Skin of body (tissue), 2 donors: Measurements from ENCODE around the gene FREM1. TPM values are rescaled to one million over a fixed set of nuclear protein-coding genes. Genes with fewer than 3 reads are reported as not detected.

Source experiments
- DNase-seq: peaks from one replicate; lab custom pipeline; 2025; lab: John Stamatoyannopoulos, UW
- total RNA-seq: library from RNA; depleted of rRNA; stranded (reverse); fragments of >200 nt; gene quantifications from one replicate; pipeline ENCODE4 v1.2.3, GENCODE V29; 2014

The FREM1 gene
- total RNA-seq, 1 donor from 2014 or later, result 30.9 TPM

DNA sequence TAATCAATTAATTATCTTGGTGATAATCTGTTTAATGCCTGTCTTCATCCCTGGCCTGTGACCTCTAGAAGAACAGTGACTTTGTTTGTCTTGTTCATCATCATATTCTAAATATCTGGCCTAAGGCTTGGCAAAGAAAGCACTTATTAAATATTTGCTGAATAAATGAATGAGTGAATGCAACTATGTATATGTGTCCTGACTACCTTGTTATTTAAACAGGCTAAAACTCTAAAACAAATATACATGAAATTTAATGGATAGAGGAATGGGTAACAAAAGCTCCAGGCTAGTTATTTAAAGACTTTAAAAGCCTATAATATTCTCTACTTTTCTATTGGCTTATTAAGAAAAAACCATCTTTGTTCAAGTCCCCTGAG is 96.0 kb downstream of the FREM1 start:
- no peak for DNase-seq

DNA sequence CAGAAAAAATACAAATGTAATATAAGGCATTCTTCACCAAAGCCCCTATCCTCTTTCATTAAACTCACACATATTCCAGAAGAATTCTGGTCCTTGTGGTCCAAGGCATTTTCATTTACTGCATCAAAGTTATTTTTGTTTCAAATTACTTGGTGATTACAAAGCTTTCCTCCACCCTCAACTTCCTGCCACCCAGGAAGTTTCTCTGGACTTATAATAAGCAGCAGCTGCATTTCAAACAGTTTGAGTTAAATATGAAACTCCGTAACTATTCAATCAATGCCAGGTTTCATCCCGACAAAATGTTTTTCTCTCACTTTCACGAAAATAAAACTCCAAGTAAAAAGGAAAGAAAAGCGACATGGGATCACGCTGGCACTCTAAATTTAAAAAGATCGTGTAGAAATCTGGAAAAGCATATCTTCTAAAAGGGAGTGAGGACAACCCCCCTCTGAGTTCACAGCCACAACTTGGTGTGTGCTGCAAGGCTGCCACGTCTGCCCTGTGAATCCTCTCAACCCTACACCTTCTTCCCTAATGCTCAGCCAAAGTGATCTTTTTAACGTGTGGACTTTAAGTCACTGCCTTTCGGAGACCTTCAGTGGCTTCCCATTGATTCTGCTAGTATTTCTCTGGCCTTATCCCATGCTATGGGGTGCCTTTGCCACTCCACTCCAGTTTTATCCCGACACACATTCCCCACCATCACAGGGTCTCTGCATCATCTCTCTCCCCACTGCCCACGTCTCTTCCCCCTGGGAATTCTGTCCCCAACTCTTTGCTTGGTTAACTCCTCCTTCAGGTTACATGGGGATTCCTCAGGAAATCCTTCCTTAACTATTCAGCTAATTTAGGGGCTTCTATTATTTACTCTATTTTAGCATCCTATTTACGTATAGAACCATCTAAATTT is 96.6 kb downstream of the FREM1 start:
- DNase-seq, result peak; percentile 11

DNA sequence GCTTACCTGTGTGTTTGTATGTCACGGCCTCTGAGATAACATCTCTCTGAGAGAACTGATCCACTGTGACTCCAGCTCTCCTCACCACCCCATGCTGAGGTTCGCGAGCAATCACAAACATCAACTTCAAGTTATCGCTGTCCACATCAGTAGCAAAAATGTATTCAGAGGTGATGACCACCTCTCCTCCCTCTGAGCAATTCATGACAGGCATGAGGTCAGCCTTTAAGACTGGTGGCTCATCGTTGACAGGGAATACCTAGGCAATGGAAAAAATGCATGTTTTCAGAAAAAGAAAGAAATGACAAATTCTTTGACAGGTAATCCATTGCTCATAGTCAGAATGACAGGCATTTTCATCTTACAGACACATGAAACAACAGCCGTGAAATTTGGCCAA is 97.4 kb downstream of the FREM1 start:
- no peak for DNase-seq

DNA sequence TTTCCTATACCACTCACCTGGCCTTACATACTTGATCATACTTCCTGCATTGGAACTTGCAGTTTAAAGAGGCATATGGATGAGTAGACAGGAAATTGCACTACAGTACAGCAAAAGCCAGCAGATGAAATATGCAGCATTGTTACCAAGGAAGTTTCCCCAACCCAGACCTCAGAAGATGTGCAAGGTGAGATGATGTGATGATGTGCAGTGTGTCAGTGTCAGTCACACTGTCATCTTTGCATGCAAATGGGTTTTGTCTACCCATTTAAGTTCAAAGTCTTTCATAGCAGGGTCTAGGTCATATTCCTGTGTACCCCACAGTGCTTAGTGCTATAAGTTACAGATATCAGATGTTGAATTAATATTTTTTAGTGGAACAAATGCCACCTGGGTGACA is 98.4 kb downstream of the FREM1 start:
- DNase-seq, result no peak

DNA sequence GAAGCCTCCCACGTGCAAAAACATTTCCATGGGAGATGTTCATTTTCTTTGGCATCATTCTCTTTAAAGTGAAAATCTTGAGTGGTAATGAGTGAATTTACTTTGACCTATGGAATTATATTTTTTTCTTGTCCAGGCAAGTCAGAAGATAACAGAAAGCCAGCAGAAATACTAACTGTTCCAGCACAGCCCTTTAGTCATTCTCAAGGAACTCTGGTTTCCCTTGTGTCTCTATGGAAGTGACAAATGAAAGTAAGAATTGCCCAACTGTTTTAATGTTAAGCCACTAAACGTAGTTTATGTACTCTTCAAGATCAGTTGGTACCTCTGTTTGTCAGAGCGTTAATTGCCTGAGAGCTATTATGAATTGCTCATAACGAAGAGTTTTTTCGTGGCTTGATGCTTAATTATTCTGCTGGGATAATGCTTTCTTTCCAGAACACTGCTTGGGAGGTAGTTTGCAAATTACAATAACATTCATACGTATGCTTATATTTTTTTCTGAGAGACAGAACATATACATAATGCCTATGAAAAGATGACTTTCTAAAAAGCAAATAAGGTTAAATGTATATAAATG is 103.2 kb downstream of the FREM1 start:
- no peak for DNase-seq

DNA sequence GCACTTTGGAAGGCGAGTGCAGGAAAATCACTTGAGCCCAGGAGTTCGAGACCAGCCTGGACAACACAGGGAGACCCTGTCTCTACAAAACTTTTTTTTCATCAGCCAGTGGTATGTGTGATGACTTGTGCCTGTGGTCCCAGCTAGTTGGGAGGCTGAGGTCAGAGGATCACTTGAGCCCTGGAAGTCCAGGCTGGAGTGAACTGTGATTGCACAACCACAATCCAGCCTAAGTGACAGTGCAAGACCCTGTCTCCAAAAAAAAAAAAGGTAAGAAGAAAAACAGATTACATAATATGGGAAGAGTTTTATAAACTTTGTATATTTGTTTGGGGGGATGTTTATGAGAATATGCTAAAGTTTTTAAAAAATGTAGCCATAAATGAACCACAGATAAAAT is 111.2 kb downstream of the FREM1 start:
- DNase-seq, result no peak

DNA sequence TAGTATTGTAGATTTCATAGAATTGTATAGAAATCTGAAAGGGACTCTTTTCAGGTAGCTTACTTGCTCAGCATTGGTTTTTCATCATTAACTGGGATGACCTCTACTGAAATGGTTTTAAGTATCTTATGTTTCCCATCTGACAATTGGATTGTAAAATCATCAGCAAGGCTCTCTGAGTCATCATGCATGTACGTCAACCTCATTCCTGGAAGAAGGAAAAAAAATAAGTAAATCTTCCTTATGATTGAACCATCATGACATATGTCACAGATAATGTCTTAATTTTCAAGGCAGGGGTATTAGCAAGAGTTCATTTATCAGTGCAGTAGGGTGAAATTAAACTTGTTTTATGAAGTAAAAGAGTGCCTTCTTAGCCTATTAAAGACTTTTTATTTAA is 112.8 kb downstream of the FREM1 start:
- DNase-seq, result no peak

DNA sequence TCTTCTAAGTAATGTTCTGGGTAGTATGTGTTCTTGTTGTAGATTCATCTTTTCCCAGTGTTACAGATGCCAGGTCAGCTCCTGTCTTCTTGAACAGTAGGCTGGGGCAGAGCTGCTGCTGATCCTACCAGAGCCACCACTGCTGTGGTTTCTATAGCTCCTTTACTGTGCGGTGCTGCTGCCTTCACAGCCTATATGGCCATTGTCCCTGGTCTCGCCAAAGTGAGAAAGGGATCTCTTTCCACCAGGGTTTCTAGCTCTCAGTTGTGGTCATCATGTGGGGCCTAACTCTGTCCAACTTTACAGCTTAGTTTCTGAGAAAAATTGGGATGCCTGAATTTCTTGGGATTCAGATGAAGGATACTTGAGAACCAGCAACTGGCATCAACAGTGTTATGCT is 116.8 kb downstream of the FREM1 start:
- no peak for DNase-seq

DNA sequence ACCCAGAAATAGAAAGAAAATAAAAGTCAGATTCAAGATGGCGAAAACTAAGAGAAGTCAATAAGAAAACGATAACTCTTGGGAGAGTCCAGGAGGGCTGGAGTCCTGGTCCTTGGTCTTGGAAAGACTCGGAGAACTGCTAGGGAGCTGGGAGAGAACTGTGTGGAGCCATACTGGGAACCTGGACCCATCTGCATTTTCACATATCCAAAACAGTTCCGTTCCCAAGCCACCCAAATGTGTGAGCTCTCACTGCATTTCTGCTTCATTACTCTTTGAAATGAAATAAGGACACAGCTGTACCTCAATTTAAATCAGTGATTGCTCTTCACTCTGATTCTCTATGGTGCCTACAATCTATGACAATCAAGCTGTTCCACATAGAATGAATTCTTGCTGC is 119.6 kb downstream of the FREM1 start:
- DNase-seq, result no peak

DNA sequence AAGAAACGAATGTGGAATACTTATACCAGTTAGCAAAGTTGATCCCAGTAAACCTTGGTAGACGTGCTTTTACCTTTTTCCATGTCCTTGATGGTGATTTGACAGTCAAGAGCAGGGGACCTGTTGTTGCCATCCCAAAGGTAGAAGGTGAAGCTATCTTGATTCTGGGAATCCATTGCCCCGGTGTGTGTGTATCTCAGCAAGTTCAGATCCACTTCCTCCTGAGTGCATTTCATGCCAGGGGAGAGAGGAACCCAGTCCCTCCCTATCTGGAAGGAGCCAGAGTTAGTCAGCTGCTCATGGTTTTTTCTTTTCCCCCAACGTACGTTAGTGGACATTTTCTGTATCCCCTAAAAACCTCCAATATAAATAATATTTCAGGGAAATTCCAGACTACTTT is 121.4 kb downstream of the FREM1 start:
- DNase-seq, result no peak

DNA sequence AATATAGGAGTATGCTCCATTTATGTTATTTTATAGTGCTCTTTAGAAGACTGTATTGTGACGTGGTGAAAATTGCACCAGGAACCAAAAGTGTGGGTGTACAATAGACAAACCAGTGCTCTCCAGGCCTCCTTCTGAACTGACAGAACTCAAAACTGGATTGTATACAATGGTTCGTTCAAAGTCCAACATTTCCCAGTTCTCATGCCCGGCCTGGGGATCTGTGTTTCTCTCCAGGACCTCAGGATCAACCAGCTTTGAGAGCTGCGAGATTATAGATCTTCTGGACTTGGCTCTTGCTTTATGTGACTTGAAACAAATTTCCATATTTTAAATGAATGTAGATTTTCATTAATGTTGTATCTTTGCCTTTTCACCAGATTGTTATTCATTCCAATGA is 126.9 kb downstream of the FREM1 start:
- DNase-seq, result no peak

DNA sequence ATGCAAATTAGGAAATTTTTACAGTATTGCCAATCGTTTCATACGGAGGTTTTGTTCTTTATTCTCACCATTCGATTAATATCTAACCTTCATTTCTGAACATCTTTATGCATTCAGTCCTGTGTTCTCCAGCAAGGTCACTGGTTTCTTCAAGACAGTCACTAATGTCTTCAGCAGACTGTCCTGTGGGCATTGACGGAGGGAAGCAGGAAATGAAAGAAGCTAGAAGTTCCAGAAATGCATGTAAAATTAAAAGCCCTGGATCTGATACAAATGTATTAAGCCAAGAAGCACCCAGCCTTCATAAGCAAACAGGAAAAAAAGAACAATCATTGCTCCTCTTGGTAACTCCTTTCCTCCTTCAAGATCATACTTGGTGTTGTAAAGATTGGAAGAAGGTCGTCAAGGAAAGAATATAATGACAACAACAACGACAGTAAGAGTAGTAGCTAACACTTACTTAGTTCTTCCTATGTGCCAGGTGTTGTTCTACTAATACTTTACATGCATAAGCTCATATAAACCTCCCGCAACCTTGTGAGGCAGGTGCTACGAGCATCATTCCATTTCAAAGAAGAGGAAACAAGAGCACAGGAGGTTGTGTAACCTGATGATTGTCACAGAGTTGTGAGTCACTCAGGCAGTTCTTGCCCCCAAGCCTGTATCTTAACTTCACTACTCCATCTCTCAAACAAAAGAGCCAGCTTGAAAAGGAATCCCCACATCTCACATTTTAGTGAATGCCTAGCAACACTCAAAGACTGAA is 127.8 kb downstream of the FREM1 start:
- no peak for DNase-seq

DNA sequence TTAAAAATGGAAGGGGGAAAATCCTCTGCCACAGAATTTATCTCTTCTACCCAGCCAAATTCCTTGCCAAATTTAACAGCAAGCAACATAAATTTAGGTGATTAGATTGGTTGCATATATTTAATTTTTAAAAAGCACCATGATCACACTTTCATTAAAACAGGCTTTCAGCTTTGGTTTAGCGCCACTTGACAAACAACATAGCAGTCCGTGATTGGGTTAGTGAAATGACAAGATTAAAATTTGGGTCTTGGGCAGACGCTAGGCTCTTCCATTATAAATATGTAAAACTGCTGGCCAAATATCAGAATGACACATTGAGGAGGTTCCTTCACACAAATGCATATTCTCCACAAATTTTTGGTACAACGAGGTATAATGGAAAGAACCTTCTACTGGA is 129.5 kb downstream of the FREM1 start:
- DNase-seq, result no peak

DNA sequence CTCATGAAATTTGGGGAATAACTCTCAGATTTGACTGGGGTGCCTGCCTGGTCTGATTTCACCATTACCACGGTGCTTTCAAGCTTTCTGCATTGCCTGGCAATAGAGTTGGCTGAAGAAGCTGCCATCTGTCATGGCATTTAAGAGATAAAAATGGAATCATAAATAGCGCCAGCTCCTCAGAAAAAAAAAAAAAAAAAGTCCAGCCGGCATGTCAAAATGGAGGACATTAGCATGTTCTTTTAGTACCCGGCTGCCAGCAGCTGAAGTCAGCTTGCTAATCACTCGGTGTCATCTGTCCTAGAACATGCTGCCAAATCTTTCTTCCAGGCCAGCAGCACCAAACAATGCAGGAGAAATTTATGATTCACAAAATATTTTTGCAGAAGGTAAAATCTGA is 130.0 kb downstream of the FREM1 start:
- no peak for DNase-seq

DNA sequence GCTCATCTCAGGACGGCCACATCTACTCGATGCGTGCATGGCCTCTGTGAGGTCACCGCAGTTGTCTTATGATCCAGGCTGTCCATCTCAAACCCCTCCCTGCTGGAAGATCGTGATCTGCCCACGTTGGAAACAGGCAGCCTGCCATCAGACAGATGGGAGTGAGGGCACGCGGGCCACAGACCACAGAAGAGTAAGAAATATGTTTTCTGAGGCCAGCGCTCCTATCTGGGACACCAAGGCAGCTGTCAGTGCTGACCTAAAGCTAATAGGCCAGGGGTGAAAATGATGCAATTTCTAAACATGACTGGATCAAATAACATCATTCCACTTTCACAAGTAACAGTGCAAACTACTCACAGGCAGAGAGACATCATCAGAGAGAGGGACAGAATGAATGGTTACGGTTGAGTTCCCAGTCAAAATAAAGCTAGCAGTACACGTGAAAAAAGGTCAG is 130.6 kb downstream of the FREM1 start:
- DNase-seq, result no peak

DNA sequence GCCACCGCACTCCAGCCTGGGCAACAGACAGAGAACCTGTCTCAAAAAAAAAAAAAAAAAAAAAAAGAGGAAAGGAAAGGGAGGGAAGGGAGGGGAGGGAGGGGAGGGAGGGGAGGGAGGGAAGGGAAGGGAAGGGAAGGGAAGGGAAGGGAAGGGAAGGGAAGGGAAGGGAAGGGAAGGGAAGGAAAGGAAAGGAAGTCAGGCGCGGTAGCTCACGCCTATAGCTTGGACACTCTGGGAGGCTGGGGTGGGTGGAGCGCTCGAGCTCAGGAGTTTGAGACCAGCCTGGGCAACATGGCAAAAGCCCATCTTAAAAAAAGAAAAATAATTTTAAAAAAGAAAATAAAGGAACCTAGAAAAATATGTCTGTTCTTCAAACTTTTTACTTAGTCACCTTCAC is 131.7 kb downstream of the FREM1 start:
- no peak for DNase-seq

DNA sequence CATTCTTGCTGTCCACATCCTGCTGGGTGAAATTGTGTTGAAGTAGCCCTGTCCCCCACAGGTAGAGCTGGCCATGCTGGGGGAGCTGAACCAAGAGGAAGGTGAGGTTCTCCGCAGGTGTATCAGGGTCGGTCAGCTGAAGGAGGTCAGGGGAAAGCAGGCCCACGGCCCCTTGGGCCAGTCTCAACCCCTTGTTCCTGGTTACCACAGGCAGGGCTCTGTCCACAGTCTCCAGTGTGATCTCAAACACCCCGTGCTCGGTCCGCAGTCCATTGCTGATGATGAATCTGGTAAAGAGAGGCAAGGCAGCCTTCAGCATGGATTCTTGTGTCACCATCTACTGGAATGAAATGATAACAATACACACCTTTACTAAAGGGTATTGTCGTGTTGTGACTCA is 134.3 kb downstream of the FREM1 start:
- DNase-seq, result no peak

DNA sequence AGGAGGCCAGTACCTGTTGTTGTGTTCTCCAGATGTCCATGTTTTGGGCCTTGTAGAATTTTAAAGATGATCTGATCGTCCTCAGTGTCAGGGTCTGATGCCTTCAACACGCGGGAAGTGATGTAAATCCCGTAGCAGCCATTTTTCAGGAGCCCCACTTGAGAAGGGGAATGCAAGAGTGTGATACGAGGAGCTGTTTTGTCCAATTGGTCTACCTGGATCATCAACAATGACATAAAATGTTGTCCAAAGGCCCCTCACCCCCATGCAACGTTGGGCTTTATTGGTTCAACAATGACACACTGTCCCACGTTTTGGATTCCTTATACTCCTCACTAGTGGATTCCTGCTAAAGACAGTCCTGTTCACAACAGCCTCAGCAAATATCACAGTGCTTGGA is 139.6 kb downstream of the FREM1 start:
- DNase-seq, result no peak

DNA sequence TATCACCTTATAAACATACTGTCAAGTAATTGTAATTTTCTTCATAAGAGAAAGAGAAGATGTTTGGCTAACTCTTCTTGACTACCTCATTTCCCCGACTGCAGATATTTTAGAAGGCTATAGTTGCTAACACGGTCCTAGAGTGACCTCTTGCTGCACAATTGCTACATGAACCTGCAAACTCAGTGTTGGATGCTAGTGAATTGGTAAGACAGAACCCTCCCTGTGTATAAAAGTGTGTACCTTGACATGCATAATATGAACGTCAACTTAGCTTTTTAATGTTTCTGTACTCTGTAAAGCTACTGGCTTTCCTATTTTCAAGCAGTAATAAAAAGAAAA is 141.0 kb downstream of the FREM1 start:
- peak; percentile 7 for DNase-seq

DNA sequence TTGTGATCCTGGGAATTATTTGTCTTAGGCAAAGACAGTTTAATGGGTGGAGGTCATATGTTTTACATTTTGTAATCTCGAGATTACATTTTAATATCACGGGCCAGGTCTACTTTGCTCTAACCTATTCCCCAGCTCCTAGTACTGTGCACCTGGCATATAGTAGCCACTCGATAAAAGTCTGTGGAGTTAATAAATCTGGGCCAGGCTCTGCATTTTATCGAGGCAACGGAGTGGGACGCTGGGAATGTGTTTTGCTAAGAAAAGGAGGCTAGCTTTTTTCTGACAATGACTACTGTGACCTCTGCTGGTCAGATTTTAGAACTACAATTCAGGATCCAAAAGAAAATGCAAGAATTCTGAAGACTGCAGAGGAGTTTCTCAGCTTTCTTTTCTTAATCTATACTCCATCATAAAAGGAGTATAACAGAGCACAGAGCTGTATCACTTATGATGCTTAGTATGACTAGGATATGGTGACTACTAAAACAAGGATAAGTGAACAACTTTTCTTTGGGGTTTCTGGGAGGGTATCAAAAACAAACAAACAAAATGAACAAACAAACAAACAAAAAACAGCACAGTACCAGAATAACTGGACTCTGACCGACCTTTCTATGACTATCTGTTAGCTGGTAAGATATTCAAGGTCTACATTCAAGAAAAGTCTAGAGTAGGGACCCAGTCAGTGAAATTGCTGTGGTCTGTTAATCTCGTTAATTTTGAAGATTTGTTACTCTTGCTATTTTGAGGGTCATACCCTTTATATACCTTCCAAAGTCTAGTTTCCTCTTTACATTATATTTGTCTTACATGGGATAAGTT is 141.6 kb downstream of the FREM1 start:
- peak; percentile 73 for DNase-seq

DNA sequence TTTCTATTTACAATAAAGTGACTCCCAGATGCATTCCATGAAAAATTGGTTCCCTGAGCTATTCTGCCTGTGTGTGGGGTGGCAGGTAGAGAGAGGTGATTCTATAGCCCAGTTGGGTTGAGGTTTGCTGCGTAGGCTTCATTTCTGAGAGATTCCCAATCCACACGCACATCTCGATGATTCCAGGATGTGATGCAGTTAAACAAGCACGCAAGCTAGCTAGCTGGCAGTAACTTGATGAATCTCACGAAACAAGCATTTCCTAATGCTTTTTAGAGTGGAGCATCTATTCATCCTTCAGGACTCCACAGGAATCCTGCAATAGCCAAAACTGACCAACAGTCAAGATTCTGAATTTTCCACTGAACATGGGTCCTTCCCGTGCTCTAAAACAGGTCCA is 143.9 kb downstream of the FREM1 start:
- DNase-seq, result no peak

DNA sequence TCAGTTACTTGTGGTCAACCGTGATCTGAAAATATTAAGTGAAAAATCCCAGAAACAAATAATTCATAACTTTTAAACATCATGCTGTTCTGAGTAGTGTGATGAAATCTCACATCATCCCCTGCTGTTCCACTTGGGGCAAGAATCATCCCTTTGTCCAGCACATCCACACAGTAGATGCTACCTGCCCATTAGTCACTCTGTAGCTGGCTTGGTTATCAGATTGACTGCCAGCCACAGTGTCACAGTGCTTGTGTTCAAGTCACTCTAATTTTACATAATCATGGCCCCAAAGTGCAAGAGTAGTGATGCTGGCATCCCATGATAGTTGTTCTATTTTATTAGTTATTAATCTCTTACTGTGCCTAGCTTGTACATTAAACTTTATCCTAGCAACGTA is 148.6 kb downstream of the FREM1 start:
- no peak for DNase-seq
